Measurements from ENCODE around the gene SLC13A3.

Gene SLC13A3, protein sequence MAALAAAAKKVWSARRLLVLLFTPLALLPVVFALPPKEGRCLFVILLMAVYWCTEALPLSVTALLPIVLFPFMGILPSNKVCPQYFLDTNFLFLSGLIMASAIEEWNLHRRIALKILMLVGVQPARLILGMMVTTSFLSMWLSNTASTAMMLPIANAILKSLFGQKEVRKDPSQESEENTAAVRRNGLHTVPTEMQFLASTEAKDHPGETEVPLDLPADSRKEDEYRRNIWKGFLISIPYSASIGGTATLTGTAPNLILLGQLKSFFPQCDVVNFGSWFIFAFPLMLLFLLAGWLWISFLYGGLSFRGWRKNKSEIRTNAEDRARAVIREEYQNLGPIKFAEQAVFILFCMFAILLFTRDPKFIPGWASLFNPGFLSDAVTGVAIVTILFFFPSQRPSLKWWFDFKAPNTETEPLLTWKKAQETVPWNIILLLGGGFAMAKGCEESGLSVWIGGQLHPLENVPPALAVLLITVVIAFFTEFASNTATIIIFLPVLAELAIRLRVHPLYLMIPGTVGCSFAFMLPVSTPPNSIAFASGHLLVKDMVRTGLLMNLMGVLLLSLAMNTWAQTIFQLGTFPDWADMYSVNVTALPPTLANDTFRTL

GRCh38 chr20:46651091-46651962 is at the start of gene SLC13A3:
Gene SLC13A3, minus strand, starts transcription at chr20:46651459. Its CDS starts 38 bp downstream, at chr20:46651421.
- no peak for DNase-seq (ENCODE audit: low read depth)

DNA sequence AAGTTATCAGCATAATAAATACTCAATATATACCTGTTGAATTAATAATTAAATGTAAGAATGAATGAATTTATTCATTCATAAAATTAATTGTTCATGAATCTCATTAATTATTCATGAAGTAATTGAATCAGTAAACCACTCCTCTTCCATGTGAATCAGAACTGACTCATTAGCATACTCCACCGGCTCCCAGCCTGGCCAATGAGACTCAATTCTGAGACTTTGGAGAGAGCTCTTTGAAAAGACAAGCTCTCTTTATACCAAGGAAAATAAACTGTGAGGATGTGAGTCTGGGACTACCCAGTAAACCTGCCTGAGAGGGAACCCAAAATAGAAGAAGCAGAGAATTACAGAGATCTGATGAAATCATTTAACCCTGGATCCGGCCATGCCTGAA is 49.8 kb upstream of the SLC13A3 start:
- no peak for DNase-seq (ENCODE audit: low read depth)

DNA sequence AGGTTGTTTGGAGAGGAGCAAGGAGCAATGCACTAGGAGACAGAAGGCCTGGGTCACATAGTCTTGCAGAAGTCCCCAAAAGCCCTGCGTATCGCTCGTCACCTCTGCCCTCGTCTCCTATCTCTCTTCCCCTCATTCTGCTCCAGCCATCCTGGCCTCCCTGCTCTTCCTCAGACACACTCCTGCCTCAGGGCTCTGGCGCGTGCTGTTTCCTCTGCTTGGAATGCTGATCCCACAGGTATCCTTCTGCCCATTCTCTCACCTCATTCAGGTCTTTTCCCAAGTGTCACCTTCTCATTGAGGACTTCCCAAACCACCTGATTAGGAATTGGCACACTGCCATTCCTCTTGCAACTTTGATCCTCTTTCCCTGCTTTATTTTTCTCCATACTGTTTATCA is 49.2 kb upstream of the SLC13A3 start:
- DNase-seq (ENCODE audit: low read depth): no peak

DNA sequence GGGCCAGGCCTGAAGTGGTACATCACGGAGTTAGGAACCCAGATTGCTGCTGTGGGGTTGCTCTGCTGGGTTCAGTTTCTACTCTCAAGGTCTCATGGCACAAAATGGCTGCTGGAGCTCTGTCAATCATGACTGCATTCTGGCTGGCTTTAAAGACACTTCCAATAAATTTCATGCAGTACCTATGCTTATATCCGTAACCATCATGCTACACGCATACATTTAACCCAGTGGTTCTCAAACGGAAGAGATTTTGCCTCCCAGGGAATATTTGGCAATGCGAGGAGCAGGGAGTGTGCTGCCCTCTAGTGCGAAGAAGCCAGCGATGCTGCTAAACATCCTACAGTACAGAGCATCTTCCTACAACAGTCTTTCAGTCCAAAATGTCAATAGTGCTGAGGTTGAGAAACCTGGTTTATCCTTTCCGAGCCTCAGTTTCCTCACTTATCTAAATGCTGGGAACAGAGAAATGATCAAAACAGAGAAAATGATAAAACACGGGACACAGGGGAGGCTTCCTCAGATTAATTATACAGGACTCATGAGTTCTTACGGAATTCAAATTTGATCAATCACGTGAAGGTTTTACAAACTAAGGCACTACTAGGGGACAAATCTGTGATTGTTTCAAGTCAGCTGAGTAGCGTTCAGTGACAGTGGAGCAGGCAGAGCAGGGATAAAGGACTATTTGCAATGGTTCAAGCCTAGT is 48.5 kb upstream of the SLC13A3 start:
- no peak for DNase-seq (ENCODE audit: low read depth)

DNA sequence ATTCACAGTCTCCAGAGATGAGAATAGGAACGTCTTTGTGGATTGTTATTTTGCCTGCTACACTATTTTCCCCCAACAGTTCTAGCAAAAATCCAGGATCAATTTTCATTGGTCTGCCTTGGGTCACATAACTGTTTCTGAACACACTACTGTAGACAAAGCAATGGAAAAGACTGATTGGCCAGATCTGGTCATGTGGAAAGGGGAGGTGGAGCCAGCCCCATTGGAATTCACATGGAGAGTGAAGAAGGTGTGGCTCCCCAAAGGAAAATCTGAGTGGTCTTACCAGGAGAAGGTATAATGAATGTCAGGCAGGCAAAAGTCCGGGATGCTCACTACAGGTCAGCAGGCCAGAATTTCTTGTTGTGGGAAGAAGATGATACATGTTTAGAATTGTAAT is 47.5 kb upstream of the SLC13A3 start:
- DNase-seq (ENCODE audit: low read depth): no peak

DNA sequence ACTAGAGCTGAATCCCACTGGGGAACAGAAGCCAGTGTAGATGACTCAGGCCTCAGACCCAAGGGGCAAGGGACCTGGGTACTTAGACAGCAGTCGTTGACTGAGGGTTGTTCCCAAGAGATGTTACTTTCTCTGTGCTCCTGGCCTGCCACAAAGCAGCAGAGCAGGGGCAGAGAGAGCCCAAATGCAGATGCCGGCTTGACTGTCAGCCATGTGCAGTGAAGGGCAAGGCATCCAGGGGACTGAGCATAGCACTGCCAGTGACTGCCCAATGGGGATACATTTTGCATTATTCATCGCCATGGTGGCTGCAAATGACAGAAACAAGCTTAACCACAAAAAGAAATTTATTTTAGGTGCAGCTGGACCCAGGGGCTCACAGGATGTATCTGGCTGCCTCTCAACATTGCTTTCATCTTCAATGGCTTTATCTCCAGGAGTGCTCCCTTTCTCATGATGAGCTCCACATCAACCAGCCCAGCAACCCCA is 45.6 kb upstream of the SLC13A3 start:
- no peak for DNase-seq (ENCODE audit: low read depth)

DNA sequence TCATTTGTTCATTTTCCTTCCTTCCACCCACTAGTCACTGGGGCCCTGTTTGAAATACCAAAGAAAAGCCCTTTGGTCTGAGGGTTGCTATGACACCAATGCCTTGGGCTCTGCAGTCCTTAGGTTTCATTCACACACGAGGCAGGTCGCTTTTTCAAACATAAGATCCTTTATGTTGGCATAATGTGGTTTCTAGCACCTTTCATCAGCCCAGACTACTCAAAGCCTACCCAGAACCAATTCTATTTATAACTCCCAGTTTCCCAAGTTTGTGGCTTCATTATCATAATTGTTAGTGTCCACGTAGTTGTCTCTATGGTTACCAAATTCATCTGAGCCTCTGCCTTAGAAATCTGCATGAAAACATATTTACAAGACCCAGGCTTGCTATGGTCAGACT is 44.6 kb upstream of the SLC13A3 start:
- DNase-seq (ENCODE audit: low read depth): no peak

GRCh38 chr20:46694484-46694883 is 43.2 kb upstream of the SLC13A3 start:
- no peak for DNase-seq (ENCODE audit: low read depth)

DNA sequence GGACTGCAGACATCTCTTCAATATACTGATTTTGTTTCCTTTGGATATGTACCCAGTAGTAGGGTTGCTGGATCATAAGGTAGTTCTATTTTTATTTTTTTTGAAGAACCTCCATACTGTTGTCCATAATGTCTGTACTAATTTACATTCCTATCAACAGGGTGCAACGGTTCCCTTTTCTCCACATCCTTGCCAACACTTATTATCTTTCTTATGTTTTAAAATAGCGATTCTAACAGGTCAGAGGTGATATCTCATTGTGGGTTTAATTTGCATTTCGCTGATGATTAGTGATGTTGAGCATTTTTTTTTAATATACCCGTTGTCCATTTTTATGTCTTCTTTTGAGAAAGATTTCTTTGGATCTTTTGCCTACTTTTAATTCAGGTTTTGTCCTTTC is 39.9 kb upstream of the SLC13A3 start:
- DNase-seq (ENCODE audit: low read depth): no peak

- DNase-seq (ENCODE audit: low read depth): no peak
These were observed 39.2 kb upstream of the SLC13A3 start for GRCh38 chr20:46690219-46691106.

DNA sequence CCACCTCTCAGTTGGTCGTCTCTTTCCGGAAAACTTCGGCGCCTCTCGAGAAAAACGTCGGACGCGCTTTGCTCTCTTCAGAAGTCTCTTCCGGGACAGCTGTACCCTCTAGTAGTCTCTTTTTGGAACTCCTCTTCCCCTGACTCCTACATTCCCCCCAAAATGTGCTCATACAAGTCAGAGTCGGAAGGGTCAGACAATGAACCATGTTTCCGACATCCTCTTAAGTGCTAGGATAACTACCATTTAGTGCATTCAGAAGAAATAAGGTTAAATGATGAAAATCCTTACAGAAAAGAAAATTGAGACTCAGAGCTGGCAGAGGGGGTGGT is 38.5 kb upstream of the SLC13A3 start:
- DNase-seq (ENCODE audit: low read depth): no peak

- DNase-seq (ENCODE audit: low read depth): peak; percentile 87
These were observed 38.0 kb upstream of the SLC13A3 start, which contains the start of gene TP53RK for GRCh38 chr20:46689082-46689753. Gene TP53RK, minus strand, starts transcription at chr20:46689444. Its CDS starts 30 bp downstream, at chr20:46689414.

DNA sequence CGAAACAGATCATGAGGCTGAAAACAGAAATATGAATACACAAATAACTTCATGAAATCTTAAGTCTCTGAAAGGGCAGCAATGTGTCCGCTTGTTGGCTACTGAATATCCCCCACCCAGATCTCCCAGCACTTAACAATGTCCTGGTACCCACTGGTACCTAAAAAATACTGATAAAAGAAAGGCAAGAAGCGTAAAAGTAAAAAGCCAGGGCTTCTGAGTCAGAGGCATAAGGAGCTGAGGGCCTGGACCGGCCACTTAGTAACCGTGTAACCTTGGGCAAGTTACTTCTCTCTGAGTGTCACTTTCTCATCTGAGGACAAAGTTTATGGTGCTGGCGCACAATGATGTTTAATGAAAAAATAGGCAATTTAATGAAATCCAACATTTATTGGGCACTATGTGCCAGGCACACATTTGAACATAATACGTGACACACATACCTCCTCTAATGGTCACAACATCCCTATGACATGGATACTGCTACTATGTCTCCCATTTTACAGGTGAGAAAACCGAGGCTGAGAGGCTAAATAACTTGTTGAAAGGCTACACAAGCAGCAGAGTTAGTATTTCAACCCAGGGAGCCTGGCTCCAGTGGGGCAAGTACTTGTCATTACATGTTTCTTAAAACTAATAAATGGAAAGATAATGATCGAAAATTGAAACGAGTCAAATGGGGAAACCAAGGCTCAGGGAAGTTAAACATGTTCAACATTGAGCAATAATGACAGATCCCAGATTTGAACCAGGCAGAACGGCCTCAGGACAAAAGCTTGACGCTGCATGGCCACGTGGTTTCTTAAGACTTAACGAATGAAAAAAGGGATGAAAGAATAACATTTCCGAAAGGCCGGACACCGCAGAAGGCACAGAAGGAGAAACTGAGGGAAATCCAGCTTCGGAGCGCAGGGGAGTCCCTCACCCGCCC is 37.2 kb upstream of the SLC13A3 start:
- no peak for DNase-seq (ENCODE audit: low read depth)

GRCh38 chr20:46683939-46684750 is 32.9 kb upstream of the SLC13A3 start:
- DNase-seq (ENCODE audit: low read depth): no peak

- DNase-seq (ENCODE audit: low read depth): no peak
These were observed 32.3 kb upstream of the SLC13A3 start for GRCh38 chr20:46683668-46683938.

- no peak for DNase-seq (ENCODE audit: low read depth)
These were observed 31.9 kb upstream of the SLC13A3 start for GRCh38 chr20:46683011-46683667.

GRCh38 chr20:46682063-46682821 is 31.0 kb upstream of the SLC13A3 start:
- DNase-seq (ENCODE audit: low read depth): no peak

Data from activated T-helper 1 cell treated with Interleukin-2 at 50 U/mL for 16 hours (primary cell).